ENCODE results near the gene MYO1D.

Gene MYO1D

DNA sequence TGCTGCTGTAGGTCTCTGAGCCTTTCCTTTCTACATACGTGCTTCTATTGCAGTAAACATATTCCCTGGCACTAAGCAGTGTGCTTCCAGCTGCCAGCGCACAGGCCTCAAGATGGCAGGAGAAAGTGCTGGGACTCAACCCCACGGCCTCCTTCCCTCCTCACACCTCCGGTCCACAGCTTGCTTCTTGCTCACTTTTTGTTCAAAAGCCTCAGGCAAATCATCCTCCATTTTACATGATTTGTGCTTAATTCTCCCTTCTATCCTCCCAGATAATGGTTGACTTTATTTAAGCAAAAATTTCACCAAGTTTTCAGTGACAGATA is 384.7 kb downstream of the MYO1D start:
- DNase-seq (ENCODE audit: low spot score) (no peak), FAIRE-seq (no peak)

DNA sequence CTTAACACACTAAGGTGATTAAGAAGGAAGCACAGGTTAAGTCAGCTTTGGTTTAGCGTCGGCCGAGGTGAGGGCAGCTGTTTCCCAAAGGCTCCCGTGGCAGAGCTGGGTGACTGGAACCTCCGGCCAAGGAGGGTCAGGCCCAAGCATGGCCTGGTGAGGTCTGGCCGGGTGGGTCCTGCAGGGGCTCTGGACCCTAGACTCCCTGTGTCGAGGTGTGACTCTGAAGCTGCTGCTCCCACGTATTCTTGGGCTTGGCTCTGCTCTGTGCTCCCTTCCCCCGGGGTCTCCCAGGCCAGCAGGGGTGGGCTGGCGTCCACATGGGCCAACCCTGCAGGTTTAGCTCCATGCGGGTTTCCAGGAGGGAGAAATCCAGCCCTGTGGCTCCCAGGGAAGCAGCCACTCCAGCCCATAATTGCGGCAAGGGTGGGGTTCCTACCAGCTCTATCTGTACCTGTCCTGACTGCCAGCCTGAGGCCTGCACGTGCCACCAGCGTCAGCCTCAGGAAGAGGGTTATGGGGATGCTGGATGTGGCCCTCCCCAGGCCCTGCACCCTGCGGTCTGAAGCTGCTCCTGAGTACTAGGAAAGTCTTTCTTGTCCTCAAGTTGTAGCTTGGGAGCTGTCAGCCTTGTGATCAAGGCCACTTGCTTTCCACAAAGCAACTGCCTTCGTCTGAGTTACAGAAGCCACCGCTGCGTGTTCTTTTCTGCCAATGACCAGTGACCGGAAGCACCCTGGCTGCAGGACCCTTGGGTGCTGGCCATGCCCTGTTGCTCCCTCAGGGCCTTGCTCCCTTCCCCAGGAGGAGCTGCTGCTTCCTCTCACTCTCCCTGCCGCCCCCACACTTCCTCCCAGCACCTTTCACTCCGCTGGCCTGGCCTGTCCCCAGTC is 385.3 kb downstream of the MYO1D start:
- FAIRE-seq (no peak), DNase-seq (ENCODE audit: low spot score) (no peak)

DNA sequence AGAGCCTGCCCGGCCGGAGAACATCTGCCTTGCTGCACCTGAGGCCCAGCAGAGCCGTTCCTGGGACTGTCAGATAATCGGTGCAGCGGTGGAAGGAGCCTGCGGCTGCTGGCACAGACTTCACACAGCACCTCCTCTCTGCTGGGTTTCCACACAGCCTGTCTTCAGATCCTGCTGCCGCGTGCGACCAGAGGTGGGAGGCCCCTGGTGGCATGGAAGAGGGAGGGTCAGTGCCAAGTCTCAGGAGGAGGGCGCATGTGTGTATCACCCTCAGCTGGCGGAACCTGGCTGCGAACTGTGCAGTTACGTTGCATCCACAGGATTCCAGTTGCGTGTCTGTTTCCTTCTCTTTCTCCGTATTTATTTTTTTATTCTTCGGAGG is 386.8 kb downstream of the MYO1D start:
- DNase-seq (ENCODE audit: low spot score) (no peak), FAIRE-seq (no peak)

DNA sequence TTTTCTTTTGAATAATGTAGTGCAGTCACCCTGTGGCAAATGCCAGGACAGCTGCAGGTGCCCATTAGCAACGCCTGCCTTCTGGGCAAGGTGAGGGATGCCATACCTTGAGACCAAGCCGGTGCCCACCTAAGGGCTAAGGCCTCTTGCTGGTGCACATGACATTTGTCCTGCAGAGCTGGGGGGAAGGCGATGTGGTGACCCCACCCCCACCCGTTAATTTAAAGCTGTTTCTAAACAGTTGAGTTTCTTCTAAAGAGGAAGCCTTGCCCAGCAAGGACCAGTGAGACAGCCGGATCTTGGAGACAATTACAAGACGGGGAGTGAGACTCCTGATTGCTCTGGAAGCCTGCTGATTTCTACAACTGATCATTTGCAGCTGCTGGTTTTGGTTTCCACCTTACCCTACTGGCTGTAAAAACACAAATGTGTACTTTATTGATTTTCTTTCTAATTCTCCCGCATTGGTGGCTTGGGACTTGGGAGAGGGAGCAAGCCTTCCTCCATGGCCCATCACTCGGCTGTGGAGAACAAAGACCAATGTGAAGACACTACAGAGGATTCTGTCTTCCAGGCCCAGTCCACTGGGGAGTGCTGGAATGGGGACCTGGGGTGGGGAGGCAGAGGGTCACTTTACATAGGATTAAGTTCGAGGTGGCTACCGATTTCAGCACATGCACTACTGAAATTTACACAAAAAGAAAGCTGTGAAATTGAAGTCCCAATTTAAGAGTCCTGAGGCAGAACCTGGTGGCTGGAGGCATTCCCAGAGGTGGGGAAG is 387.4 kb downstream of the MYO1D start:
- DNase-seq (ENCODE audit: low spot score): no peak
- FAIRE-seq: no peak

DNA sequence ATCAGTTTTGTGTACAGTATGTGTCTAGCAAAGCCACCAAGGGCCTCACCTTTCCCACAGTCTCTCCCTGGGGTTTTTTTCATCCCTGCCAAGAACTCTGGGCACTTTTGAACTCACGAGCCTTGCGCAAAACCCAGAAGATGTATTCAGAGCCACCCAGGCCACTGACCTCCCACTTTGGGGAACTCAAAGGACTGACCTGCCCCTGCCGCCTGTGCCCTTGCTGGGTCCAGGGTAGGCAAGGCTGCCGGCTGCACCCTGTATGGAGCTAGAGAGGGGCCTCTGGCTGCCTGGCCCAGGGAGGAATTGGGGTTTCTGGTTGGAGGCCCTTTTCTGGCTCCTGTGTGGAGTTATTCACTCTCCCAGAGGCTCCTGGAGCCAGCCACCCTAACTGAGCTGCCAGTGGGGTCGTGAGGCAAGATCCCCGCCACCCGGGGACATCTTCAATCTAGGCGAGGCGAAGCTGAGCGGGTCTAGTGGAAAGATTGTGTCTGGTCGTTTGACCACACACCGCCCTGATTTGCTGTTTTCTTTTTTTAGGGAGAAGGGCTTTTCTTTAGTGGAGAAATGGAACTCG is 388.2 kb downstream of the MYO1D start:
- FAIRE-seq (no peak), DNase-seq (ENCODE audit: low spot score) (no peak)

DNA sequence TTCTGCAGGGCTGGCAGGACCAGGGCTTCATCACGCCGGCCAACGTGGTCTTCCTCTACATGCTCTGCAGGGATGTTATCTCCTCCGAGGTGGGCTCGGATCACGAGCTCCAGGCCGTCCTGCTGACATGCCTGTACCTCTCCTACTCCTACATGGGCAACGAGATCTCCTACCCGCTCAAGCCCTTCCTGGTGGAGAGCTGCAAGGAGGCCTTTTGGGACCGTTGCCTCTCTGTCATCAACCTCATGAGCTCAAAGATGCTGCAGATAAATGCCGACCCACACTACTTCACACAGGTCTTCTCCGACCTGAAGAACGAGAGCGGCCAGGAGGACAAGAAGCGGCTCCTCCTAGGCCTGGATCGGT is 388.8 kb downstream of the MYO1D start:
- DNase-seq (ENCODE audit: low spot score): no peak
- FAIRE-seq: no peak

DNA sequence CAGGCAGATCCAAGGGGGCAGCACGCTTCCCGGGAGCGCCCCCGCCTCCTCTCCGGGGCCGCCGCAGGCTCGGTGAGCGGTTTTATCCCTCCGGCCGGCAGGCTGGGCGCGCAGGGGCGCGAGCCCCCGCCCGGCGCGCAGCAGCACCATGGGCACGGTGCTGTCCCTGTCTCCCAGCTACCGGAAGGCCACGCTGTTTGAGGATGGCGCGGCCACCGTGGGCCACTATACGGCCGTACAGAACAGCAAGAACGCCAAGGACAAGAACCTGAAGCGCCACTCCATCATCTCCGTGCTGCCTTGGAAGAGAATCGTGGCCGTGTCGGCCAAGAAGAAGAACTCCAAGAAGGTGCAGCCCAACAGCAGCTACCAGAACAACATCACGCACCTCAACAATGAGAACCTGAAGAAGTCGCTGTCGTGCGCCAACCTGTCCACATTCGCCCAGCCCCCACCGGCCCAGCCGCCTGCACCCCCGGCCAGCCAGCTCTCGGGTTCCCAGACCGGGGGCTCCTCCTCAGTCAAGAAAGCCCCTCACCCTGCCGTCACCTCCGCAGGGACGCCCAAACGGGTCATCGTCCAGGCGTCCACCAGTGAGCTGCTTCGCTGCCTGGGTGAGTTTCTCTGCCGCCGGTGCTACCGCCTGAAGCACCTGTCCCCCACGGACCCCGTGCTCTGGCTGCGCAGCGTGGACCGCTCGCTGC is 389.3 kb downstream of the MYO1D start:
- DNase-seq (ENCODE audit: low spot score) (no peak), FAIRE-seq (no peak)

DNA sequence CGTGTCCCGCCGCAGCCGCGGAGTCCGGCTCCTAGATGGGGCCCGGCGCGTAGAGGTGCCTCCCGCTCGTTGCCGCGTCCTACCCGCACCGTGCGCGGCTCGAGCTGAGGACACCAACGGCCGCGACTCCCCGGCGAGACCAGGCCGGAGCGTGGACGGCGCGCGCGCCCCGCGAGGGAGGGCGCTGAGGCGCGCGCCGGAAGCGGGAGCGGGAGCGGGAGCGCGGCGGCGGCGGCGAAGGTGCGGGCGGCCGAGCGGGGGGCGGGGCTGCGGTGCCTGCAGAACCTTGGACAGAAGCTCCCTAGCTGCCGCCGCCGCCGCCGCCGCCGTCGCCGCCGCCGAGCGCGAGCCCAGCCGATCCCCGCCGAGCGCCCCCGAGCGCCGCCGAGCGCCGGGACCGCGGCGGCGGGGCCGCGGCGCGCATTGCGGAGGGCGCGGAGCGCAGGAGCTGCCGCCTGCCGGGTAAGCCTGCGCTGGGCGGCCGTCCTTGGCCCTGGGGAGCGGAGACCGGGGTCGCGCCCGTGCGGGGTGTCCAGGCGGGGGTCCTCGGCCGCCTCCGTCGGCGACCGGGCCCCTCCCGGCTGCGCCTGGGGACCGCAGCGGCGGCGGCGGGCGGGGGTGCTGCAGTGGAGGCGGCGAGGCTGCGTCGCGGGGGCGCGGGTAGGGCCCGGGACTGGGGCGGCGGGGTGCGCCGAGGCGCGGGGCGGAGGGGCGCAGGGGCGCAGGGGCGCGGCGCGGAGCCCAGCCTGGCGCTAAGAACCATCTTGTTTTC is 390.0 kb downstream of the MYO1D start, which contains the start of gene CDK5R1:
CDK5R1 (plus strand) TSS at position 293 of the 772 bp plus-strand sequence. CDS start 628 bp downstream, outside the sequence.
- DNase-seq (ENCODE audit: low spot score) (peak; percentile 80), FAIRE-seq (no peak)

DNA sequence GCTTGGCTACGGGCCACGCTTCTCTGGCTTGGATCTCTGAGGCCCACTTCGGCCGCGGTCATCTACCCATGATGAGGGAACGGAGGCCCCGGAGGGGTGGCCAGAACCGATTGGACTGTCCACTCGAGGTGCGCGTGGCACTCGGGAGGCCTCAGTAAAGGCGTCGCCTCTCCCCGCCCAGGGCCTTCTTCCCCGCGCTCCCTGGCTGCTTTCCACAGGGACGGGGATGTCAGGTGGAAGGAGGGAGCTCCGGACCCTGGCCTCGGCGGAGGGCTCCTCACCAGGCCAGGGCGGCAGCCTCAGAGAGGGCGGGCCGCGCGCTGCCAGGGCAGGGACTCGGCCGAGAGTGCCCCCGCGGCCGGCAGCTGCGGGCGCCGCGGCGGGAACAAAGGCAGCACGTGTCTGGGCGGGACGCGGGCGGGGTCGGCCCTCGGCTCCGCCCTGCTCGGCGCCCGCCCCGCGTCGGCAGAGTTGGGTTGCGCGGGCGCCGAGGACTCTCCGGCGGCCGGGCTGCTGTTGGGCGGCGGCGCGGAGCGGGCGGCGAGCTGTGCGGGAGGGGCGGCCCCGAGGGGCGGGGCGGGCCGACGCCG is 390.7 kb downstream of the MYO1D start:
- DNase-seq (ENCODE audit: low spot score): peak; percentile 93
- peak; percentile 68 for FAIRE-seq

DNA sequence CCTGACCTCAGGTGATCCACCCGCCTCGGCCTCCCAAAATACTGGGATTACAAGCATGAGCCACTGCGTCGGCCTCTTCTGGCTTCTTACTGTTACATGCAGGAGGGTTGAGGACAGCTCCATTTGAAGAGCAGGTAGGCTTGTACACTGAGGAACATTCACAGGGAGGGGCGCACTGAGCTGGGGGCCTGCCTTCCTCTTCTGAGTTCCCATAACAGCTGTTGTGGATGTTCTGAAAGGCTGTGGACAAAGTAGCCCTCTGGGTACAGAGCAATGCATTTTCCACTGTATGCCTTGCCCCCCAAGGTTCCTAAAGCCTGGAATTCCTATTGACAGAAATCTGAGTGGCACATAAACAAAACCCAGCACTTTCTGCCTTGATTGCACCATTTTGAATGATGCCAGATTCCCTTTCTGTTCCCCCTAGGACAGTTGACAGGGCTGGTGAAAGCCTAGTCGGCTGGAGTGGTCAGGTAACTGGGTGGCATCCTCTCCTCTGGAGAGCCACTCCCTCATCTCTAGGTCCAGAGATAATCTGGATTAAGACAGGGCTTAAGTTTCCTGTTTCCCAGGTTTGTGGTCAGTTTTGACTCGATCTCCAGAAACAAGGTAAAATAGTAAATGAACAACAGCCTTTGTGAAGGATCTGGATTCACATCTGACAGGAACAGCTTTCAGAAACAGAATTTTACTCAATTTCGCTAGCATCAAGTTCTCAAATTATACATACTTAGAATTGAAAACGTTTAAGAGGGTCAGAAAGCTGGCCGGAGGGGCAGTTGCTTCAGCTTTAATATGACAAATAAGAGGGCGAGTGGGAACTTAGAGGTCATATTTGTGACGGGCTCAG is 391.4 kb downstream of the MYO1D start:
- FAIRE-seq: no peak

DNA sequence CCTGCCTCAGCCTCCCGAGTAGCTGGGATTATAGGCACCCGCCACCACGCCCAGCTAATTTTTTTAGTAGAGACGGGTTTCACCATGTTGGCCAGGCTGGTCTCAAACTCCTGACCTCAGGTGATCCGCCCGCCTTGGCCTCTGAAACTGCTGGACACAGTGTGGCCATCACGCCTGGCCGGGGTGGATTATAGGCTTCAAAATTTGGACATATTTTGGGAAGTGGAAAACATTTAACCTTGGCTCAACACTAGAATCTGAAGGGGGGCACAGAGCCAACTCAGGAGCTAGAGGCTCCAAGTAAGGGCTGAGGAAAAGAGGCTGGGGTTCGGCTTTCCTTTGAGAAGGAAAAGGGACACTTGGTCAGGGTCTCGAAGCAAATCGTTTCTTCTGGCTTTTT is 392.3 kb downstream of the MYO1D start:
- DNase-seq (ENCODE audit: low spot score) (no peak), FAIRE-seq (no peak)

More for the DNA sequence above, 391.4 kb downstream of the MYO1D start:
- DNase-seq (ENCODE audit: low spot score): no peak

DNA sequence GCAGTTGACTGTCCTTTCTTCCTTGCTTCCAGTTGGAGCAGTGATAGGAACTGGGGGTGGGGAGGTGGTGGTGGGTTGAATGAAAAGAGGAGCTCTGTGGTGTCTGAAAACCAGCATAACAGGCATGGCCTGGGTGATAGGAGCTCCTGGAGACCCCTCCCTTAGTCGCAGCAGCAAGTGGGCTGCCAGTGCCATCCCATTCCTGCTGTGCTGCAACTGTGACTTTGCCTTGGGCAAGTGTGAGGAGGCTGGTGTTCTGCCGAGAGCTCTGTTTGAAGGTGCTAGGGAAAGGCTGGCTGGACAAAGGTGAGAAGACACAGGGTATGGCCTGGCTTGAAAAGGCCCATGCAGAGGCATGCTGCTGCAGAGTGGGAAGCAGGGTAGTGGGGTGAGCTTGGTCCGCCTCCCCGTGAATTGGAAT is 392.9 kb downstream of the MYO1D start:
- peak; percentile 9 for FAIRE-seq
- DNase-seq (ENCODE audit: low spot score): no peak

DNA sequence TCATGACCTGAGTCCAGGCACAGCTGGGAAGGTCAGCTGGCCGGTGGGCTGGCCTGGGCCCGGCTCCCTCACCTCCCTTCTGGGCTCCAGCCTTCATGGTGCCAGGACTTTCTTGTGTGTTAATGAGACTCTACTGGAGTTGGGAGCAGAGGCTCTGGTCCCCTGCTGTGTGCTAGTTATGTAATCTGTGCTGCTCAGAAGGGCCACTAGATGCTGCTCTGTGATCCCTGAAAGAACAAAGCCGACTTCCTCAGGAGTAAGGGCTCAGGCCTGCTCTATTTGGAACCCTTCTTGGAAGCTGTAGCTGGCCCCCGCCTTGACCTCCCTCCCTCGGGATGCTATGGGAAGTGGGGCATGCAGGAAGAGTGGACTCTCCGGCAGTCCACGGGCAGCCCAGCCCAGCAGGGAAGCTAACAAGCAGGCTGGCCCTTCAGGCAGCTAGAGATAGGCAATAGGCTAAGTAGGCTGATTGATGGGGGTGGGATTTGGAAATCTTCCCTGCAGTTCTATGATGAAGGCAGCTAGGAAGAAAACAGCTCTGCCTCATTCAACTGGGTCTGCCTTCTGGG is 393.4 kb downstream of the MYO1D start:
- FAIRE-seq (peak; percentile 69), DNase-seq (ENCODE audit: low spot score) (peak; percentile 67)

DNA sequence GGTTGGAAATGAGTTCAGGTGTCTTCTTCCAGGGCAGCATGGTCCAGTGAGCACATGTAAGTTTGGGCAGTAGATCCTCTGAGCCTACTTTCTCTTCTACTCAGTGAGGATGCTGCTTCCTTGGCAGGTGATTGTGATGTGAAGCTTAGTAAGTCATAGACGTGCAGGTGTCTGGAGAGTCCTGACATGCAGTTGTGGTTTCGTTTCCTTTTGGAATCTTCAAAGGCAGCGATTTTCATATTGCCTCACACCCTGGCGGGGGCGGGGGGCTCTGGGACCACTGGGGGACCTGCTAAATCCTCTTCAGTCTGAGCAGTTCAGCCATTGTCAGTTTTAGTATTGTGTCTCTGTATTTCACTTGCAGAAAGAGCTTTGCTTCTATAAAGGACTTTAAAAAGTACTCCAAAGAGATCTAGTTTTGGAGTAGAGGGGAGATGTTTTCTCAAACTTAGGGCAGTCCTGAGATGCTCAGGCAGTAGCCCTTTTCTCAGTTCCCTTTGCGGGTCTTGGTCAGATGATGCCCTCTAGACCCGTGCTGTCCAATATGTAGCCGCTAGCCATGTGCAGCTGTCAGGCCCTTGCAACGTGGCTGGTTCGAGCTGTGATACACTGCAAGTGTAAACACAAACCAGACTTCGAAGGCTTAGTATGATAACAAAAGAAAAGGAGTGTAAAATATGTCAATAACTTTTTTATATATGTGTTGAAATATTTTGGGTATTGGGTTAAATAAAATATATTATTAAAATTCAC is 394.2 kb downstream of the MYO1D start:
- DNase-seq (ENCODE audit: low spot score) (no peak), FAIRE-seq (no peak)

DNA sequence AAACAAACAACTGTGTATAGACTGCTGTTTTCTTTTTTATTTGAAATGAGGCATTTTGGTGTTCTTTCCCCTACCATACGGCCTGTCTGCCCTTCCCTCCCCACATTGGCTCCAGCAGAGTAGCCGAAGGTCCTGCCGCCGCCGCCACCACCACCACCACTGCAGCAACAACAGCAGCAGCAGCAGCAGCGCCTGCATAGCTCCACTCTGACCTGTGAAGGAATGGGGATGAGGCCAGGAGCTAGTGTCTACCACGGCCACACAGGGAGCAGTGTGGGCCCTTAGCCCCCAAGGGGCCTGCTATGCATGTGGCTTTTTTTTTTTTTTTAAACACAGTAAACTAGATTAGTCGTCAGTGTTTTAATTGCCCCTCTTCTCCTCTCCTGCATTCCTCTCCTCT is 395.7 kb downstream of the MYO1D start:
- no peak for FAIRE-seq
- no peak for DNase-seq (ENCODE audit: low spot score)

DNA sequence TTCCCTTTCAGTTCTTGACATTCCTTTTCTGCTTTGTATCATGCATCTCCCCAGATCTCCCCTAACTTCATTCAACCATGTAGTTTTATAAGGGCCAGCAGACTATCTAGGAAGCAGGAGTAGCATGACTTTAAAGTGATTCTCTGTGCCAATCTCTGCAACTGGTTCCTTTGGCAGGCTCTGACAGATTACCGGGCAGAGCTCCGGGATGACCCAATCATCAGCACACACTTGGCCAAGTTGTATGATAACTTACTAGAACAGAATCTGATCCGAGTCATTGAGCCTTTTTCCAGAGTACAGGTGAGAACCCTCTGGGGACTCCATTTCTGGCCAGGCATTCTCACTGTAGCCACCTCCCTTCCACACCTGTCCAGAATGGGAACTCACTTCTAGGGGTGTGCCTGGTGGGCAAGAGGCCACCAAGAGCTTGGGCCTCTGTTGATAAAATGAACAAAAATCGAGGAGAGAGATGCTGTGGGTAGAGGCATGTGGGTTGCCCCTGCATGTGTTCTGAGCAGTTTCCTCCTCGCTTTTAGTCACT is 397.8 kb downstream of the MYO1D start:
- DNase-seq (ENCODE audit: low spot score) (no peak), FAIRE-seq (no peak)

DNA sequence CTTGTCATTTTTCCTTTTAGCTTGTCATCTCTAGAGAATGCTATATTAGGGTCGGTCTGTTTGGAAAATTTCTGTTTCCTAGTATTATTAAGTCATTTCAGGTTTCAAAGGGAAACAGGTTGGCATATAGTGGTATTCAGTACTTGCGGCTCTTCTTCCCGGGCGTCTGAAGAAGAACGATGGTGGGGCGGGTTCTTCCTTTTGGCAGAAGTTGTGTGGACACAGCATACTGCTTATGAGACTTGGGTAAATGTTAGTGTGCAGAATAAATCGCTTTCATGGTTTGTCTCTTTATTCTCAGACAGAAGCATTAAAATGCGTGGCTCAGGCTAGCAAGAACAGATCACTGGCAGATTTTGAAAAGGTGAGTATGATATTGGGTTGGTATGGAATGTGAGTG is 399.7 kb downstream of the MYO1D start:
- DNase-seq (ENCODE audit: low spot score) (no peak), FAIRE-seq (no peak)

DNA sequence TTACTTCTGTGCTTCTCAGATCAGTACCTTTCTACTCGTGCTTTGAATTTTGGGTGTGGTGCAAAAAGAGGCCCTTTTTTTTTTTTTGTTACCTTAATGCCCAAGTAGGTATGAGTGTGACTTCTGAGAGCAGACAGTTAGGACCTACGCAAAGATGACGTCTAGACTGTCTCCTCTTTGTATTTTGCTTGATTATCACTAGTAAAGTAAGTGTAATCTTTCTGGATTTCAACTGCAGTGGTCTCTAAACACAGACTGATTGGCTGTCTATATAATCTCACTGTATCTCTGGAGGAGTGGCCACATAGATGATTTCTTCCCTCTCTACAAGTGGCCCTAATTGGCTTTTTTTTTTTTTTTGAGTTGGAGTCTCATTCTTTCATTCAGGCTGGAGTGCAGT is 401.7 kb downstream of the MYO1D start:
- FAIRE-seq: no peak
- no peak for DNase-seq (ENCODE audit: low spot score)

Measured in urothelium cell line (cell line).